ENCODE results near the gene PIP4P1. TPM values are rescaled to one million over a fixed set of nuclear protein-coding genes. Genes with fewer than 3 reads are reported as not detected.

PIP4P1 gene
- total and polyA plus RNA-seq, 7 experiments from 2014 or later = 20.7 to 87.1 (median 72.5) TPM

- peak overlapping the region; percentile 94 to 100 (median 97) for H3K4me3 Mint-ChIP-seq
- peaks cover 0 to 9% (median 4%) of the 10 kb centered on the region in 5 donors for H3K36me3 Mint-ChIP-seq
- peak in 6 of 9 donors; percentile 12 to 45 (median 33) for DNase-seq
- H3K27ac Mint-ChIP-seq = peak overlapping the region; percentile 90 to 99 (median 93)
- H3K4me3 ChIP-seq (ENCODE audit: low read length) = peak overlapping the region; percentile 71
- intact Hi-C loops (cut with micrococcal nuclease) = loop anchor here in 1 of 2 donors (2.0 kb wide), 2 partner anchors 80 to 270 kb away; partner anchors contain the start of gene CCNB1IP1
- peaks cover 0 to 11% (median 0%) of the 10 kb centered on the region in 3 experiments for H3K36me3 ChIP-seq (ENCODE audit: control insufficient read depth in 2 of 3, insufficient read depth in 3 of 3, low read length in 3 of 3)
- CTCF ChIA-PET = interaction anchor here (2.9 kb wide), 1 partner anchor 197 kb away, joined by 19 read pairs; no protein-coding TSS in a partner anchor
- H3K27ac ChIP-seq (ENCODE audit: low read depth, low read length) = peak overlapping the region; percentile 86
- H3K4me1 Mint-ChIP-seq = peaks cover 32 to 66% (median 46%) of the 10 kb centered on the region in 7 donors
- H3K9me3 Mint-ChIP-seq = no peaks in the 10 kb centered on the region
- no peaks in the 10 kb centered on the region for H3K27me3 ChIP-seq (ENCODE audit: control insufficient read depth in 2 of 2, insufficient read depth in 2 of 2, low read length in 2 of 2)
- peak; percentile 68 for ATAC-seq
- POLR2A ChIA-PET = interaction anchor here (0.6 to 3.8 kb wide), 5 partner anchors 43 to 77 kb away, joined by 3 to 24 read pairs (median 3); partner anchors contain the start of genes APEX1, OSGEP and PIP4P1
- H3K27me3 Mint-ChIP-seq = no peaks in the 10 kb centered on the region
- H3K9me3 ChIP-seq (ENCODE audit: control insufficient read depth in 2 of 3, low read length in 3 of 3) = no peaks in the 10 kb centered on the region
- peaks cover 8 to 17% of the 10 kb centered on the region in 2 donors for H3K4me1 ChIP-seq (ENCODE audit: control insufficient read depth in 2 of 2, insufficient read depth in 2 of 2, low read length in 2 of 2)
Observed at GRCh38 chr14:20412411-20412810, 48.8 kb downstream of the PIP4P1 start.

- Mint-ChIP-seq H3K27me3 (no peaks in the 10 kb centered on the region), H3K36me3 (peaks cover 8 to 32% (median 16%) of the 10 kb centered on the region in 5 donors), H3K4me3 (no peak overlapping the region), H3K27ac (peak overlapping the region; percentile 0 to 53 (median 16)), H3K4me1 (peaks cover 23 to 66% (median 46%) of the 10 kb centered on the region in 7 donors), H3K9me3 (no peaks in the 10 kb centered on the region)
- H3K36me3 ChIP-seq (ENCODE audit: control insufficient read depth in 2 of 3, insufficient read depth in 3 of 3, low read length in 3 of 3) = peaks cover 8 to 34% (median 11%) of the 10 kb centered on the region in 3 experiments
- H3K9me3 ChIP-seq (ENCODE audit: control insufficient read depth in 2 of 3, low read length in 3 of 3) = no peaks in the 10 kb centered on the region
- H3K4me3 ChIP-seq (ENCODE audit: low read length) = no peak overlapping the region
- ATAC-seq (no peak), DNase-seq (no peak)
- ChIA-PET CTCF (no interaction called here), POLR2A (interaction anchor here (0.8 kb wide), 1 partner anchor 67 kb away, joined by 3 read pairs; no protein-coding TSS in a partner anchor)
- peaks cover 6 to 7% of the 10 kb centered on the region in 2 donors for H3K4me1 ChIP-seq (ENCODE audit: control insufficient read depth in 2 of 2, insufficient read depth in 2 of 2, low read length in 2 of 2)
- intact Hi-C loops (cut with micrococcal nuclease) = no loop called here
- H3K27me3 ChIP-seq (ENCODE audit: control insufficient read depth in 2 of 2, insufficient read depth in 2 of 2, low read length in 2 of 2) = no peaks in the 10 kb centered on the region
- H3K27ac ChIP-seq (ENCODE audit: low read depth, low read length) = peak overlapping the region; percentile 25
Observed at GRCh38 chr14:20409226-20409625, 52.0 kb downstream of the PIP4P1 start.

Other genes with a start within 250 kb of the PIP4P1 start
- gene OR11H6, start 237.7 kb downstream of the PIP4P1 start, total RNA-seq = not detected
- gene OR11H6, start 237.7 kb downstream of the PIP4P1 start, polyA plus RNA-seq = not detected
- gene OR11H7, start 232.5 kb downstream of the PIP4P1 start, total RNA-seq = not detected
- gene OR11H7, start 232.5 kb downstream of the PIP4P1 start, polyA plus RNA-seq = not detected
- gene OR11H4, start 222.1 kb downstream of the PIP4P1 start, total RNA-seq = not detected
- gene OR11H4, start 222.1 kb downstream of the PIP4P1 start, polyA plus RNA-seq = not detected
- gene TTC5, start 155.5 kb downstream of the PIP4P1 start, total RNA-seq = 10 to 100 TPM; 16.4 to 30.1 (median 20.3) TPM
- 10 to 100 TPM; 20.8 to 21.3 TPM for gene TTC5, start 155.5 kb downstream of the PIP4P1 start, polyA plus RNA-seq
- 10 to 100 TPM; 19.1 to 29.8 (median 28.7) TPM for gene CCNB1IP1, start 128.2 kb downstream of the PIP4P1 start, total RNA-seq
- gene CCNB1IP1, start 128.2 kb downstream of the PIP4P1 start, polyA plus RNA-seq = 10 to 100 TPM; 14.8 to 21.4 TPM
- 10 to 100 TPM; 15.3 to 24.5 (median 21.3) TPM for gene PARP2, start 117.8 kb downstream of the PIP4P1 start, total RNA-seq
- 10 to 100 TPM in 1 of 2 donors, 1 to 10 TPM in 1; 9.8 to 14.0 TPM for gene PARP2, start 117.8 kb downstream of the PIP4P1 start, polyA plus RNA-seq
- 10 to 100 TPM; 23.5 to 56.0 (median 43.6) TPM for gene TEP1, start 47.9 kb downstream of the PIP4P1 start, total RNA-seq
- 1 to 10 TPM in 1 of 2 donors, under 1 TPM in 1; 0.74 to 6.3 TPM for gene TEP1, start 47.9 kb downstream of the PIP4P1 start, polyA plus RNA-seq
- under 1 TPM in 4 of 5 experiments, not detected in 1; 0.14 to 0.51 (median 0.23) TPM for gene KLHL33, start 25.3 kb downstream of the PIP4P1 start, total RNA-seq
- not detected for gene KLHL33, start 25.3 kb downstream of the PIP4P1 start, polyA plus RNA-seq
- 10 to 100 TPM; 54.2 to 77.2 (median 69.1) TPM for gene OSGEP, start 6.6 kb downstream of the PIP4P1 start, total RNA-seq
- gene OSGEP, start 6.6 kb downstream of the PIP4P1 start, polyA plus RNA-seq = 10 to 100 TPM; 30.8 to 42.9 TPM
- 100 to 1,000 TPM in 4 of 5 experiments, 10 to 100 TPM in 1; 97.4 to 159 (median 129) TPM for gene APEX1, start 6.2 kb downstream of the PIP4P1 start, total RNA-seq
- gene APEX1, start 6.2 kb downstream of the PIP4P1 start, polyA plus RNA-seq = 100 to 1,000 TPM; 161 to 205 TPM
- gene PNP, start 8.0 kb upstream of the PIP4P1 start, total RNA-seq = 100 to 1,000 TPM in 2 of 5 experiments, 10 to 100 TPM in 3; 58.9 to 179 (median 83.0) TPM
- gene PNP, start 8.0 kb upstream of the PIP4P1 start, polyA plus RNA-seq = 10 to 100 TPM; 35.6 to 59.6 TPM
- 1 to 10 TPM in 1 of 5 experiments, under 1 TPM in 4; 0.63 to 1.1 (median 0.70) TPM for gene RNASE10, start 44.1 kb upstream of the PIP4P1 start, total RNA-seq
- not detected for gene RNASE10, start 44.1 kb upstream of the PIP4P1 start, polyA plus RNA-seq
- gene RNASE9, start 99.6 kb upstream of the PIP4P1 start, total RNA-seq = not detected
- gene RNASE9, start 99.6 kb upstream of the PIP4P1 start, polyA plus RNA-seq = not detected
- not detected for gene RNASE11, start 126.6 kb upstream of the PIP4P1 start, total RNA-seq
- not detected for gene RNASE11, start 126.6 kb upstream of the PIP4P1 start, polyA plus RNA-seq
- not detected for gene RNASE12, start 129.9 kb upstream of the PIP4P1 start, total RNA-seq
- gene RNASE12, start 129.9 kb upstream of the PIP4P1 start, polyA plus RNA-seq = not detected
- gene OR6S1, start 180.3 kb upstream of the PIP4P1 start, total RNA-seq = not detected
- gene OR6S1, start 180.3 kb upstream of the PIP4P1 start, polyA plus RNA-seq = not detected
- gene RNASE4, start 223.1 kb upstream of the PIP4P1 start, total RNA-seq = 1 to 10 TPM in 1 of 5 experiments, under 1 TPM in 4; 0.17 to 4.2 (median 0.43) TPM
- gene RNASE4, start 223.1 kb upstream of the PIP4P1 start, polyA plus RNA-seq = under 1 TPM in 1 of 2 donors, not detected in 1; 0.83 TPM
- gene ANG, start 227.3 kb upstream of the PIP4P1 start, total RNA-seq = 1 to 10 TPM in 3 of 5 experiments, not detected in 2; 1.6 to 3.5 (median 1.7) TPM
- under 1 TPM in 1 of 2 donors, not detected in 1; 0.40 TPM for gene ANG, start 227.3 kb upstream of the PIP4P1 start, polyA plus RNA-seq